Measurements from ENCODE around the gene IMMT. TPM values are rescaled to one million over a fixed set of nuclear protein-coding genes. Genes with fewer than 3 reads are reported as not detected.
"Not testable (repeated sequence)": the region's sequence is repeated elsewhere in the genome, so short reads cannot be mapped to it uniquely, and the experiment has no call there.

The IMMT gene
- total RNA-seq, 4 donors from 2014 or later = 9.7 to 63.0 (median 36.2) TPM

DNA sequence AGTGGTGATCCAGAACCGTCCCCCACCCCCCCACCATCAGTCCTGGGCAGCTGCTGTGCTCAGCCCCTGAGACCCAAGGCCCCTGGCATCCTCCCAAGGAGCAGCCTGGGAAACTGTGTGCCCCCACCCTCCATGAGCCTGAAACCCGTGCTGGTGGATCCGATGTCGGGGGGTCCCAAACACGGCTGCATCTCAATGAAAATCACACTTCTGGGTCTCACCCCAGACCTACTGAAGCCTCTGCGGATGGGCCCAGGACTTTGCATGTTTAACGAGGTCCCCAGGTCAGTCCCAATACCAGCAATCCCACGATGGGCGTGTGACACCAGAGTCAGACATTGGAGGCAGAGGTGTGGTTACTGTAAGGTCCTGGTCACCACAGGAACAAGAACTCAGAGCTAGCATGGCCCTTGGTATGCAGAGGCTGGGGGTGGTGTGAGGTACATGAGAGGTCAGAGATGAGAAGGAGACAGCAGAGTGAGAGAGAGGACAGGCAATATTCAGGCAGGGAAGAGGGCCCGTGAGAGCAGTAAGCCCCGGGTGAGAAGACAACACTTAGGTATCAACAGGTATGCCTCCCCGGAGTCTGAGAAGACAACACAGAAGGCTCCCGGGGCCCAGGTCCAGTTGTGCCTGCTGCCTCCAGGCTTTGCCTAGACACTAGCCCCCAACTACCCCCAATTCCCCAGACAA lies 36.6 kb upstream of the IMMT start:
- H3K4me3 ChIP-seq = no peak overlapping the region
- H3K27ac ChIP-seq = no peak overlapping the region
- no peak for DNase-seq
- H3K9me3 ChIP-seq = no peaks in the 10 kb centered on the region
- H3K4me1 ChIP-seq = no peaks in the 10 kb centered on the region
- H3K36me3 ChIP-seq = no peaks in the 10 kb centered on the region
- no peaks in the 10 kb centered on the region for H3K27me3 ChIP-seq
- TF ChIP-seq POLR2A (IDR thresholded peaks at IDR 0.05) = no peak
- intact Hi-C loops (cut with DNase I; ENCODE audit: low total_unique reads) = no loop called here

DNA sequence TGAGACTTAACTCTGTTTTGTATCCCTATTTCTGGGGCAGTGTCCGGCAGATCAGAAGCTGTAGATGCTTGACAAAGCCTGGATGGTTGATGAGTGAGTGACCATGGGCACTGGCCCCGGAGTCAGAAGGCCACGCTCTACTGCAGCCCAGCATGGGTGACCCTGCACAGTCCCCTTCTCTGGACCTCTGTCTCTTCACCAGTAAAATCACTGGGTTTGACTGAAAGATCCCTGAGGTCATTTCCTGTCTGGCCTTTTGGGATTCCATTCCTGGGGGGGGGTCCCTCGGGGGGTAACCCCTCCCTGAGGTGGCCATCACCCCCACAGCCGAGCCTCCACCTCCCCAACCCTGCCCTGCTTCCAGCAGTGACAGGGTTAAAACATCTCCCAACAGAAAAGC lies 35.7 kb upstream of the IMMT start:
- TF ChIP-seq POLR2A (IDR thresholded peaks at IDR 0.05) (no peak), CTCF (IDR thresholded peaks at IDR 0.05) (no peak)
- H3K4me1 ChIP-seq = no peaks in the 10 kb centered on the region
- no peaks in the 10 kb centered on the region for H3K27me3 ChIP-seq
- intact Hi-C loops (cut with DNase I; ENCODE audit: low total_unique reads) = no loop called here
- no peaks in the 10 kb centered on the region for H3K36me3 ChIP-seq
- no peak overlapping the region for H3K4me3 ChIP-seq
- no peak for DNase-seq
- no peak overlapping the region for H3K27ac ChIP-seq
- H3K9me3 ChIP-seq = no peaks in the 10 kb centered on the region

- intact Hi-C loops (cut with DNase I; ENCODE audit: low total_unique reads) = no loop called here
- H3K36me3 ChIP-seq = no peaks in the 10 kb centered on the region
- DNase-seq = no peak
- H3K27ac ChIP-seq = no peak overlapping the region
- H3K9me3 ChIP-seq = no peaks in the 10 kb centered on the region
- TF ChIP-seq POLR2A (IDR thresholded peaks at IDR 0.05) = no peak
- no peak for TF ChIP-seq CTCF (IDR thresholded peaks at IDR 0.05)
- peaks cover 0 to 10% of the 10 kb centered on the region in 2 donors for H3K4me1 ChIP-seq
- no peaks in the 10 kb centered on the region for H3K27me3 ChIP-seq
- H3K4me3 ChIP-seq = no peak overlapping the region
Measured at GRCh38 chr2:86229221-86229620, 34.0 kb upstream of the IMMT start.

DNA sequence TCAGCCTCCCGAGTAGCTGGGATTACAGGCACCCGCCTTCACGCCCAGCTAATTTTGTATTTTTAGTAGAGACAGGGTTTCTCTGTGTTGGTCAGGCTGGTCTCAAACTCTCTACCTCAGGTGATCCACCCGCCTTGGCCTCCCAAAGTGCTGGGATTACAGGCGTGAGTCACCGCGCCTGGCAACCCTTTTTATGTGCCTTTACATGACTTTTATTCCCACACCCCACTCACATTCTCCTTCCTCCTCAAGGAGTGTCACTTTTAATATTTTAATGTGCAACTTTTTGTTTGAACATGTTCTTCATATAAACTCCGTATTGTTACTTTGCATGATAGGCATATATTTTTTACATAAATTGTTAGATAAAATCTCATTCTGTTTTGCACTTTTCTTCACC lies 33.3 kb upstream of the IMMT start:
- H3K4me1 ChIP-seq = peaks cover 0 to 14% of the 10 kb centered on the region in 2 donors
- H3K4me3 ChIP-seq; intact Hi-C loops (cut with DNase I; ENCODE audit: low total_unique reads); H3K36me3 ChIP-seq; H3K9me3 ChIP-seq; DNase-seq; H3K27ac ChIP-seq; H3K27me3 ChIP-seq: not testable (repeated sequence)

- intact Hi-C loops (cut with DNase I; ENCODE audit: low total_unique reads) = no loop called here
- Histone ChIP-seq H3K4me3 (no peak overlapping the region), H3K4me1 (peaks cover 0 to 17% of the 10 kb centered on the region in 2 donors), H3K27ac (no peak overlapping the region), H3K27me3 (no peaks in the 10 kb centered on the region), H3K9me3 (no peaks in the 10 kb centered on the region), H3K36me3 (no peaks in the 10 kb centered on the region)
- no peak for TF ChIP-seq POLR2A (IDR thresholded peaks at IDR 0.05)
- TF ChIP-seq CTCF (IDR thresholded peaks at IDR 0.05) = no peak
- no peak for DNase-seq
Measured at GRCh38 chr2:86227685-86228084, 32.4 kb upstream of the IMMT start.

GRCh38 chr2:86226636-86227520 lies 31.6 kb upstream of the IMMT start:
- Histone ChIP-seq H3K9me3 (no peaks in the 10 kb centered on the region), H3K36me3 (no peaks in the 10 kb centered on the region), H3K4me1 (peaks cover 5 to 22% of the 10 kb centered on the region in 2 donors), H3K27me3 (no peaks in the 10 kb centered on the region), H3K4me3 (no peak overlapping the region), H3K27ac (no peak overlapping the region)
- TF ChIP-seq POLR2A (IDR thresholded peaks at IDR 0.05) (no peak), CTCF (IDR thresholded peaks at IDR 0.05) (no peak)
- intact Hi-C loops (cut with DNase I; ENCODE audit: low total_unique reads) = no loop called here
- DNase-seq = no peak
